Natural killer cell (primary cell): ENCODE results near the gene MBD3L2. TPM values are rescaled to one million over a fixed set of nuclear protein-coding genes. Genes with fewer than 3 reads are reported as not detected.
"Not testable (repeated sequence)": the region's sequence is repeated elsewhere in the genome, so short reads cannot be mapped to it uniquely, and the experiment has no call there.

Source experiments
- ATAC-seq, 3 donors: fragments of 150-1000 bp in 2 of 3; fragments of 200-7000 bp in 1 of 3; cut with Tn5 transposase; 1 replicate in 1 of 3; 2 replicates in 2 of 3; pipeline ENCODE4 v1.10.0; 2021; ENCODE audit warnings: mild to moderate bottlenecking in 2 of 3, moderate library complexity in 2 of 3
- DNase-seq, 2 donors: peaks; one replicate each; pipeline versions ENCODE4 v3.0.0 to v3.0.0-alpha.2; 2013 to 2021; ENCODE audit warnings: mixed read lengths in 1 of 2
- H3K27ac ChIP-seq: one replicate; pipeline ENCODE4 v1.5.1; 2013; ENCODE audit warnings: mild to moderate bottlenecking, low read length
- H3K27me3 ChIP-seq: one replicate; pipeline ENCODE4 v1.6.1; 2013; ENCODE audit warnings: low read length; ENCODE audit not compliant: control insufficient read depth, insufficient read depth
- H3K36me3 ChIP-seq: one replicate; pipeline ENCODE4 v1.6.1; 2013; ENCODE audit warnings: low read length; ENCODE audit not compliant: control insufficient read depth, insufficient read depth
- H3K4me1 ChIP-seq: one replicate; pipeline ENCODE4 v1.6.1; 2013; ENCODE audit warnings: low read length; ENCODE audit not compliant: control insufficient read depth, insufficient read depth
- H3K4me3 ChIP-seq: one replicate; pipeline ENCODE4 v1.5.1; 2013; ENCODE audit warnings: low read length
- H3K9me3 ChIP-seq: one replicate; pipeline ENCODE4 v1.6.1; 2013; ENCODE audit warnings: low read length; ENCODE audit not compliant: control insufficient read depth, insufficient read depth
- H3K27ac Mint-ChIP-seq, 2 donors: one replicate each; pipeline ENCODE4 v1.8.0; 2022; ENCODE audit warnings: mild to moderate bottlenecking in 2 of 2, mixed read lengths in 2 of 2, moderate library complexity in 1 of 2
- H3K27me3 Mint-ChIP-seq, 2 donors: one replicate each; pipeline ENCODE4 v1.8.0; 2022; ENCODE audit warnings: low read depth in 2 of 2, mixed read lengths in 2 of 2
- H3K36me3 Mint-ChIP-seq: one replicate; pipeline ENCODE4 v1.8.0; 2022; ENCODE audit warnings: mixed read lengths
- H3K4me1 Mint-ChIP-seq, 2 donors: one replicate each; pipeline ENCODE4 v1.8.0; 2022; ENCODE audit warnings: mixed read lengths in 2 of 2
- H3K4me3 Mint-ChIP-seq: one replicate; pipeline ENCODE4 v1.8.0; 2022; ENCODE audit warnings: mild to moderate bottlenecking, moderate library complexity, mixed read lengths
- H3K9me3 Mint-ChIP-seq, 2 donors: one replicate each; pipeline ENCODE4 v1.8.0; 2022; ENCODE audit warnings: mixed read lengths in 2 of 2
- WGBS: methylation state at CpG from one replicate; pipeline ENCODE4 v1.1.7; 2013; ENCODE audit warnings: missing lambda C conversion rate; ENCODE audit not compliant: insufficient coverage; 5-methylcytosine and 5-hydroxymethylcytosine counted together
- intact Hi-C: fragments of 100-400 bp; cut with micrococcal nuclease; formaldehyde crosslinking; loops from one replicate; pipeline ENCODE4 v1.14.2; 2022
- total RNA-seq, 4 donors: library from RNA; stranded (reverse); fragments of 120-200 nt in 1 of 4; gene quantifications; one replicate each; pipeline versions ENCODE4 v1.2.3 to v1.2.4, GENCODE V29; 2013 to 2022
- TF ChIP-seq, protein P1 (sequence below): fragments of 200-600 bp; IDR thresholded peaks from one replicate; pipeline ENCODE4 v1.8.0; 2022; ENCODE audit warnings: antibody characterized with exemption

The MBD3L2 gene
- total RNA-seq, 3 donors from 2014 or later (not counting 1 experiment from before 2014, with no cell fraction given): not detected

GRCh38 chr19:7010722-7011593 lies 38.2 kb upstream of the MBD3L2 start:
- H3K27ac Mint-ChIP-seq: no peak overlapping the region

DNA sequence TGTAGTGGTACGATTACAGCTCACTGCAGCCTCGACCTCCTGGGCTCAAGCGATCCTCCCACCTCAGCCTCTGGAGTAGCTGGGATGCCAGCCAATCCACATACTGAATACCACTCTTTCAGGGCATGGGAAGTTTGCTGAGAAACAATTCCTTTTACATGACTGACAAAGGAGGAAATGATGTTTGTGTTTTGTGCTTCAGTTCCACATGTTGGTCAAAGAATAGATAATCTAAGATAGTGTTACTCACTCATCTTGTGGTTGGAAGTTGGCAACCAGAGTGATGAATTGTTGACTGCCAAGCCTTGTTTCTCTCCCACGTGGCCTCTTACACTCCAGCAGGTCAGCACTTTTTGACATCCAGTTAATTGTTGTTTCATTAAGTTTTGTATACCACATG lies 35.4 kb upstream of the MBD3L2 start:
- H3K36me3 ChIP-seq: no peaks in the 10 kb centered on the region
- peaks cover 27% of the 10 kb centered on the region for H3K4me1 ChIP-seq
- peak in 2 of 3 donors; percentile 66 to 82 for ATAC-seq
- Mint-ChIP-seq H3K27ac (no peak overlapping the region), H3K9me3 (no peaks in the 10 kb centered on the region), H3K4me3 (no peak overlapping the region), H3K27me3 (no peaks in the 10 kb centered on the region), H3K4me1 (peaks cover 0 to 8% of the 10 kb centered on the region in 2 donors), H3K36me3 (no peaks in the 10 kb centered on the region)
- TF ChIP-seq, protein P1, sequence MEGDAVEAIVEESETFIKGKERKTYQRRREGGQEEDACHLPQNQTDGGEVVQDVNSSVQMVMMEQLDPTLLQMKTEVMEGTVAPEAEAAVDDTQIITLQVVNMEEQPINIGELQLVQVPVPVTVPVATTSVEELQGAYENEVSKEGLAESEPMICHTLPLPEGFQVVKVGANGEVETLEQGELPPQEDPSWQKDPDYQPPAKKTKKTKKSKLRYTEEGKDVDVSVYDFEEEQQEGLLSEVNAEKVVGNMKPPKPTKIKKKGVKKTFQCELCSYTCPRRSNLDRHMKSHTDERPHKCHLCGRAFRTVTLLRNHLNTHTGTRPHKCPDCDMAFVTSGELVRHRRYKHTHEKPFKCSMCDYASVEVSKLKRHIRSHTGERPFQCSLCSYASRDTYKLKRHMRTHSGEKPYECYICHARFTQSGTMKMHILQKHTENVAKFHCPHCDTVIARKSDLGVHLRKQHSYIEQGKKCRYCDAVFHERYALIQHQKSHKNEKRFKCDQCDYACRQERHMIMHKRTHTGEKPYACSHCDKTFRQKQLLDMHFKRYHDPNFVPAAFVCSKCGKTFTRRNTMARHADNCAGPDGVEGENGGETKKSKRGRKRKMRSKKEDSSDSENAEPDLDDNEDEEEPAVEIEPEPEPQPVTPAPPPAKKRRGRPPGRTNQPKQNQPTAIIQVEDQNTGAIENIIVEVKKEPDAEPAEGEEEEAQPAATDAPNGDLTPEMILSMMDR: no peak
- H3K4me3 ChIP-seq: no peak overlapping the region
- H3K27me3 ChIP-seq: no peaks in the 10 kb centered on the region
- no peaks in the 10 kb centered on the region for H3K9me3 ChIP-seq
- intact Hi-C loops: no loop called here
- no peak overlapping the region for H3K27ac ChIP-seq
- 69% methylated on average over 3 of the region's 4 CpGs for WGBS
- DNase-seq: no peak

More at GRCh38 chr19:7010722-7011593, 38.2 kb upstream of the MBD3L2 start:
- 90% methylated on average over 8 of the region's 12 CpGs for WGBS
- peaks cover 0 to 8% of the 10 kb centered on the region in 2 donors for H3K4me1 Mint-ChIP-seq
- intact Hi-C loops: no loop called here
- H3K27me3 ChIP-seq: no peaks in the 10 kb centered on the region
- no peaks in the 10 kb centered on the region for H3K9me3 Mint-ChIP-seq
- H3K4me1 ChIP-seq: peaks cover 27% of the 10 kb centered on the region
- H3K9me3 ChIP-seq: no peaks in the 10 kb centered on the region
- peaks cover 0 to 7% of the 10 kb centered on the region in 2 donors for H3K27me3 Mint-ChIP-seq
- H3K27ac ChIP-seq: peak overlapping the region; percentile 42
- no peak overlapping the region for H3K4me3 ChIP-seq
- H3K36me3 Mint-ChIP-seq: no peaks in the 10 kb centered on the region
- ATAC-seq (peak in 1 of 3 donors; percentile 40), DNase-seq (no peak)
- TF ChIP-seq, protein P1: no peak
- no peaks in the 10 kb centered on the region for H3K36me3 ChIP-seq
- no peak overlapping the region for H3K4me3 Mint-ChIP-seq

DNA sequence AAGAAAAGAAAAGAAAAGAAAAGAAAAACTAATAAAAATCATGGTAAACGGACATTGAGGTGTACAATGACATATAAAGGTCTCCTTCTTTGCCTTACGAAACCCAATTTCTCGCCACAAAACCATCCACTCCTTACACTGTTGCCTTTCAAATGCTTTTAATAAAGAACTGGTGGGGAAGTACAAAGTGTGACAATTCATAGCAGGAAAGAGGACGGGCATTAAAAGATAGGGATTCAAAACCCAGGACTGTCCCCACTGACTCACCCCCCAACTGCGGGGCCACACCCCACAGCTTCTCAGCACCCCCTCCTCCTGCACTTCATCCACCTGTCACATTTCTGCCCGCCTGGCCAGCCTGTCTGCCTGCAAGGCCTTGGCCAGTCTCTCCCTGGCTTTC lies 30.3 kb upstream of the MBD3L2 start:
- Mint-ChIP-seq H3K27ac (no peak overlapping the region), H3K36me3 (no peaks in the 10 kb centered on the region), H3K4me1 (no peaks in the 10 kb centered on the region), H3K9me3 (no peaks in the 10 kb centered on the region), H3K27me3 (no peaks in the 10 kb centered on the region), H3K4me3 (no peak overlapping the region)
- Histone ChIP-seq H3K27ac (no peak overlapping the region), H3K27me3 (no peaks in the 10 kb centered on the region), H3K4me3 (no peak overlapping the region), H3K9me3 (no peaks in the 10 kb centered on the region), H3K36me3 (no peaks in the 10 kb centered on the region), H3K4me1 (peaks cover 4% of the 10 kb centered on the region)
- TF ChIP-seq, protein P1: no peak
- intact Hi-C loops: no loop called here
- no peak for DNase-seq
- ATAC-seq: no peak
- WGBS: 85% methylated on average over 2 of the region's 6 CpGs

GRCh38 chr19:7021331-7021730 lies 27.8 kb upstream of the MBD3L2 start, which contains the start of gene MBD3L2B:
Gene MBD3L2B, minus strand, starts transcription at chr19:7021431. Its CDS starts 34 bp downstream, at chr19:7021397.
- WGBS: no CpG with 5 or more reads among the region's 6 CpGs
- H3K27me3 Mint-ChIP-seq, H3K27ac ChIP-seq, H3K4me3 ChIP-seq, H3K4me1 ChIP-seq, H3K27me3 ChIP-seq, H3K27ac Mint-ChIP-seq, H3K9me3 ChIP-seq, H3K36me3 ChIP-seq, intact Hi-C loops, ATAC-seq, H3K4me3 Mint-ChIP-seq, H3K4me1 Mint-ChIP-seq, DNase-seq, H3K9me3 Mint-ChIP-seq, H3K36me3 Mint-ChIP-seq: not testable (repeated sequence)

- H3K9me3 Mint-ChIP-seq, H3K4me1 ChIP-seq, H3K4me1 Mint-ChIP-seq, H3K36me3 Mint-ChIP-seq, H3K4me3 Mint-ChIP-seq, H3K27me3 Mint-ChIP-seq, H3K27me3 ChIP-seq, H3K9me3 ChIP-seq, H3K27ac ChIP-seq, intact Hi-C loops, H3K27ac Mint-ChIP-seq, H3K4me3 ChIP-seq, H3K36me3 ChIP-seq, DNase-seq: not testable (repeated sequence)
- no CpG with 5 or more reads among the region's 1 CpG for WGBS
- peak in 1 of 3 donors; percentile 42 for ATAC-seq
These were observed 20.3 kb upstream of the MBD3L2 start for GRCh38 chr19:7028790-7029189.

DNA sequence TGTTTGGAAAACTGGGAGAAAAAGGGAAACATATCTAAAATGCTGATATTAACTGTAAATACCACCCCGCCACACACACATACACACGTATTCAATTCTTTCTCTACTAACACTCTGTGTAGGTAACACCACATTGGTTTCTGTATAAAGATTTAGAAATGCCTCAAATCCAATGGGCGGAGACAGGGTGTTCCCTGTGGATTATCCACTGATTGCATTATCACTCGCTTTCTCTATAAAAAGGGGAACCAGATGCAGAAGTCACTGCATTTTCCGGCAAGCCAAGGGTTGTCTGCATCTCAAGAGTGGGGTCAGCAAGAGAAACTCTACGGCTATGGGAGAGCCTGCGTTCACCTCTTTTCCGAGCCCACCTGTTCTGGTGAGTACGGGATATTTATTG lies 18.8 kb upstream of the MBD3L2 start, which contains the start of gene MBD3L5:
Gene MBD3L5 (plus strand): TSS at position 301 of the 400 bp plus-strand sequence. CDS start 34 bp downstream, at position 335.
- H3K4me1 Mint-ChIP-seq, H3K27ac ChIP-seq, H3K27me3 ChIP-seq, ATAC-seq, H3K36me3 Mint-ChIP-seq, H3K9me3 Mint-ChIP-seq, H3K4me3 Mint-ChIP-seq, H3K27me3 Mint-ChIP-seq, H3K36me3 ChIP-seq, DNase-seq, H3K27ac Mint-ChIP-seq, intact Hi-C loops, H3K4me1 ChIP-seq, H3K9me3 ChIP-seq, H3K4me3 ChIP-seq: not testable (repeated sequence)
- no CpG with 5 or more reads among the region's 9 CpGs for WGBS
